Measurements from ENCODE around the gene MRPS27.

The MRPS27 gene

DNA sequence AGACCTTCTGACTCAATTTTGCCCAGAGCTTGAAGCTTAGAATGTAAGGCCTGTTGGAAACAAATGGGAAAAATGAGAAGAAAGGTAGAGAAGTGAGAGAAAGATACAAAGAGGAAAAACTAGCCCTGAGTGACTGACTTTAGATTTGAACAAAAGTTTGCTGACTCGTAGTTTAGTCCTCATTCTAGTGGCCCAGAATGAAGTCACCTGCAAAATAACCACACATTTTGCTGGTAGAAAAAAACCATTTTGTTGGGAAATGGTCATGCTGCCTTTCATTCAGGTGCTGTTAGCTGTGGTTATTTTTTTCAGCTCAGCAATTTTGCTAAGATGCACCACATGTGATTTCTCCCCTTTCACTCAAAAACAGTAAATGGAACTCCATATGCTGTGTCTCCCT lies 98.9 kb downstream of the MRPS27 start:
- DNase-seq (ENCODE audit: low read depth): no peak
- TF ChIP-seq, protein P1, sequence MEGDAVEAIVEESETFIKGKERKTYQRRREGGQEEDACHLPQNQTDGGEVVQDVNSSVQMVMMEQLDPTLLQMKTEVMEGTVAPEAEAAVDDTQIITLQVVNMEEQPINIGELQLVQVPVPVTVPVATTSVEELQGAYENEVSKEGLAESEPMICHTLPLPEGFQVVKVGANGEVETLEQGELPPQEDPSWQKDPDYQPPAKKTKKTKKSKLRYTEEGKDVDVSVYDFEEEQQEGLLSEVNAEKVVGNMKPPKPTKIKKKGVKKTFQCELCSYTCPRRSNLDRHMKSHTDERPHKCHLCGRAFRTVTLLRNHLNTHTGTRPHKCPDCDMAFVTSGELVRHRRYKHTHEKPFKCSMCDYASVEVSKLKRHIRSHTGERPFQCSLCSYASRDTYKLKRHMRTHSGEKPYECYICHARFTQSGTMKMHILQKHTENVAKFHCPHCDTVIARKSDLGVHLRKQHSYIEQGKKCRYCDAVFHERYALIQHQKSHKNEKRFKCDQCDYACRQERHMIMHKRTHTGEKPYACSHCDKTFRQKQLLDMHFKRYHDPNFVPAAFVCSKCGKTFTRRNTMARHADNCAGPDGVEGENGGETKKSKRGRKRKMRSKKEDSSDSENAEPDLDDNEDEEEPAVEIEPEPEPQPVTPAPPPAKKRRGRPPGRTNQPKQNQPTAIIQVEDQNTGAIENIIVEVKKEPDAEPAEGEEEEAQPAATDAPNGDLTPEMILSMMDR (conservative IDR thresholded peaks at IDR 0.05; ENCODE audit: low read depth, low read length): no peak
- H3K4me3 ChIP-seq (ENCODE audit: low read length): no peak overlapping the region

DNA sequence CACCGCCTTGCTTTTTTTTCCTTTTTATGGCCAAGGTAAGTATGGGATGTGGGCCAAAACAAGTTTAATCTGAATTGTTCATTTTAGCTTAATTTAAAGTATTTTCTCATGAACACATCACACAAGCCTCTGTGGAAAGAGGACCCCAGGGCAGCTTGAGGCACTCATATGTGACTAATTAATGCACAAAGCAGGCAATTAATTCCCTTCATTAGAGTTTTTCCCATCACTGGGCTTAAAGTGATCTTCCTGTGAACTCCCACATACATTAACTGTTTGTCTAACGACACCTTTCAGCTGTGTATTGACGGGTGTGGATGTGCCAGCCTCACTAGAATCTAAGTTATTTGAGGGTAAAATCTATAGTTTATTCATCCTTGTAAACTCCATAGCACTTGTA lies 103.3 kb downstream of the MRPS27 start:
- H3K4me3 ChIP-seq (ENCODE audit: low read length): no peak overlapping the region
- TF ChIP-seq, protein P1 (conservative IDR thresholded peaks at IDR 0.05; ENCODE audit: low read depth, low read length): no peak
- DNase-seq (ENCODE audit: low read depth): no peak

DNA sequence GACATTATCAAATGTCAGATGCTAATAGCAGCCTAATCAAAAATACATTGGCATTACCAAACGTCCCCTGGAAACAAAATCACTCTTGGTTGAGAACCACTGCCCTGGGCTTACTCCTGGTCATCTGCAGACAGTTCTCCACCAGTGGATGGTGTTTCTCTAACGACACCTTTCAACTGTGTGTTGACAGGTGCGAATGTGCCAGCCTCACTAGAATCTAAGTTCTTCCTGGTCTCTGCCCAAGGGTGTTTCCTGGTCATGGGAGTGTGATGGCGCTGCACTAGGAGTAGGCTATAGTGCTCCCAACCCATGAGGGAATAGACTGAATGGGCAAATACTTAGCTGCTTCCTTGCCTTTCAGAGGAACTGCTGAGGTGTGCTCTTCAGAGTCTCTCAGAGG lies 105.9 kb downstream of the MRPS27 start:
- DNase-seq (ENCODE audit: low read depth): no peak
- H3K4me3 ChIP-seq (ENCODE audit: low read length): no peak overlapping the region
- TF ChIP-seq, protein P1 (conservative IDR thresholded peaks at IDR 0.05; ENCODE audit: low read depth, low read length): no peak

DNA sequence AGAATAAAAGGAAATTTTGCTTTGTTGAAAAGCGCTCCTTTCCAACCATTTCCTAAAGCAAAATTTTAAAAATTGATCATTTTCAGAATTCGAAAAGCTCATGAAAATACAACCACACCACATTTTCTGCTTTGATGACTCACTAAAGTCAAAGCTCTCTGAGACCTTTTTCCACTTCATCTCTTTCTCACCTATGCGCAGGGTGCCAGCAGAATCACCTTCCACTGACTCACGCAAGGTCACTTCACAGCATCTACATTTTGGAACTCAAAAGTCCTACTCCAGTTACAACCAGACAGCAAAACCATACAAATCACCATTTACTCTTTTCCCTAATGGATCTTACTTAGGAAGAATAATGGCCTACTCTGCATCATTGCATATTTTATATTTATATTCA lies 106.6 kb downstream of the MRPS27 start:
- no peak overlapping the region for H3K4me3 ChIP-seq (ENCODE audit: low read length)
- no peak for DNase-seq (ENCODE audit: low read depth)
- TF ChIP-seq, protein P1 (conservative IDR thresholded peaks at IDR 0.05; ENCODE audit: low read depth, low read length): no peak

DNA sequence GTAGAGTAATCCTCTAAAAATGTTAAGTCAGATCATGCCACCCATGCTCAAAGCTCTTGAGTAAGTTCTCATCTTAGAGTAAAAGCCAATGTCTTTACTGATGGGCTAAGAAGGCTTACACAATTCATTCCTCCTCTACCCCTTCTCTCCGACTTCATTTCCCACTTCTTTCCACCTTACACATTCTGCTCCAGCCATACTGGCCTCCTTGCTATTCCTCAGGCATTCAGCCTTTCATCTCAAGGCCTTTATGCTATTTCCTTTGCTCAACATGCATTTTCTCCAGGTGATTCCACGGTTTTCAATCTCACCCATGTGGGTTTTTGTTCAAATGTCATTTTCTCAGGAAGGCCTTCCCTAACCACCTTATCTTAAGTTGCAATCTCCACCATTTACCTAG lies 107.9 kb downstream of the MRPS27 start:
- DNase-seq (ENCODE audit: low read depth): no peak
- no peak overlapping the region for H3K4me3 ChIP-seq (ENCODE audit: low read length)
- TF ChIP-seq, protein P1 (conservative IDR thresholded peaks at IDR 0.05; ENCODE audit: low read depth, low read length): no peak

DNA sequence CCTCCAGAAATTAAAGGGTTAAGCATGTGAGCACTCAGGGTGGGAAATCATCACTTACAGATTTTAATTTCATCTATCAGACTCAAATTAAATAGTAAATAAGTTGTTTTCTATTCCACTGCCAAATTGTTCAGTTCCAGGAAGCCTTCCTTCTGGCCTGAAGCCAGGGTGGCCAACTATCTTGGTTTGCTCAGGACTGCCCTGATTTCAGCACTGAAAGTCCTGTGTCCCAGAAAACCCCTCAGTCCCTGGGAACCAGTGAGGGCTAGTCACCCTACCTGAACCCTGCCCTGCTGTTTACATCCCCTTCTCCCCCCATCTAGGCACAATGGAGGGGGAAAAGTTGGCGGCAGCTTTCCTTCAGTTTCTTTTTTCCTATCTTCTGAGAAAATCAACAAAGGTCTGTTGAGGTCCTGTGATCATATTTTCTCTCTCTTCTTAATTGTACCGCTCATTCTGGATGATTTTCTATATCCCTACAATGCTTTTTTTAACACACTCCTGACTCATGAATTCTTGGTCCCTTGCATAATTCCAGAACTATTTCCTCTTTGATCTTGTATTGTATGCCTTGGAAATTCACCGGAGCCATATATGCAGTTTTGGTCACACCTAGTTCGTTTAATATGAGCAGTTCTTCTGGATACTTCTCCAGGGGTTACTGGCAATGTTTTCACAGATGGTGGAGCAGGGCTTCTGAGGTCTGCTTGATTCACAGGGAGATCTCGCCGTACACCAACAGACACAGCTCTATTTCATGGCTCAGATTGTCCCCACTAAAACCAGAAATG lies 109.0 kb downstream of the MRPS27 start:
- peak; percentile 51 for DNase-seq (ENCODE audit: low read depth)
- TF ChIP-seq, protein P1 (conservative IDR thresholded peaks at IDR 0.05; ENCODE audit: low read depth, low read length): no peak
- H3K4me3 ChIP-seq (ENCODE audit: low read length): no peak overlapping the region
